NCI-H2029 treated with DMSO at 0.1 percent for 48 hours (cell line): ENCODE data around the gene RAP2A.

Experiments
- DNase-seq: peaks from one replicate; lab custom pipeline; 2025; lab: John Stamatoyannopoulos, UW

Gene RAP2A

GRCh38 chr13:97495678-97496077 lies 61.7 kb downstream of the RAP2A start:
- no peak for DNase-seq

GRCh38 chr13:97496511-97496910 lies 62.5 kb downstream of the RAP2A start:
- no peak for DNase-seq

GRCh38 chr13:97497400-97497799 lies 63.4 kb downstream of the RAP2A start:
- no peak for DNase-seq

GRCh38 chr13:97498419-97498818 lies 64.5 kb downstream of the RAP2A start:
- DNase-seq: no peak

- peak; percentile 33 for DNase-seq
Observed at GRCh38 chr13:97499181-97499580, 65.2 kb downstream of the RAP2A start.

- no peak for DNase-seq
Observed at GRCh38 chr13:97502181-97502580, 68.2 kb downstream of the RAP2A start.

GRCh38 chr13:97502706-97503105 lies 68.7 kb downstream of the RAP2A start:
- no peak for DNase-seq

GRCh38 chr13:97505017-97505416 lies 71.0 kb downstream of the RAP2A start:
- DNase-seq: no peak

GRCh38 chr13:97506511-97506910 lies 72.5 kb downstream of the RAP2A start:
- no peak for DNase-seq

- no peak for DNase-seq
Observed at GRCh38 chr13:97512732-97513131, 78.8 kb downstream of the RAP2A start.

- DNase-seq: no peak
Observed at GRCh38 chr13:97515643-97516042, 81.7 kb downstream of the RAP2A start.

- no peak for DNase-seq
Observed at GRCh38 chr13:97517967-97518366, 84.0 kb downstream of the RAP2A start.
